Measurements from ENCODE around the gene NF2. TPM values are rescaled to one million over a fixed set of nuclear protein-coding genes. Genes with fewer than 3 reads are reported as not detected.

Gene NF2
- total RNA-seq, 1 donor from 2014 or later: 48.4 TPM

GRCh38 chr22:29615705-29616327, 12.4 kb downstream of the NF2 start:
- H3K27ac Mint-ChIP-seq (ENCODE audit: unreplicated experiment): no peak overlapping the region
- no peak overlapping the region for H3K4me3 Mint-ChIP-seq
- peaks cover 2% of the 10 kb centered on the region for H3K36me3 Mint-ChIP-seq (ENCODE audit: low read depth)

GRCh38 chr22:29617922-29618629, 14.6 kb downstream of the NF2 start:
- TF ChIP-seq CTCF (conservative IDR thresholded peaks at IDR 0.05): no peak
- peaks cover 2% of the 10 kb centered on the region for H3K9me3 Mint-ChIP-seq
- no peaks in the 10 kb centered on the region for H3K36me3 Mint-ChIP-seq (ENCODE audit: low read depth)
- H3K27me3 Mint-ChIP-seq (ENCODE audit: low read depth): no peaks in the 10 kb centered on the region
- H3K4me1 Mint-ChIP-seq: peaks cover 18% of the 10 kb centered on the region
- H3K27ac Mint-ChIP-seq (ENCODE audit: unreplicated experiment): no peak overlapping the region
- DNase-seq (ENCODE audit: low read depth, low spot score): no peak
- no peak overlapping the region for H3K4me3 Mint-ChIP-seq

More at GRCh38 chr22:29615705-29616327, 12.4 kb downstream of the NF2 start:
- Mint-ChIP-seq H3K27me3 (ENCODE audit: low read depth) (no peaks in the 10 kb centered on the region), H3K4me1 (peaks cover 9% of the 10 kb centered on the region), H3K9me3 (peaks cover 2% of the 10 kb centered on the region)
- DNase-seq (ENCODE audit: low read depth, low spot score): no peak
- TF ChIP-seq CTCF (conservative IDR thresholded peaks at IDR 0.05): no peak

- peaks cover 26% of the 10 kb centered on the region for H3K4me1 Mint-ChIP-seq
- DNase-seq (ENCODE audit: low read depth, low spot score): no peak
- H3K27me3 Mint-ChIP-seq (ENCODE audit: low read depth): no peaks in the 10 kb centered on the region
- H3K4me3 Mint-ChIP-seq: no peak overlapping the region
- H3K27ac Mint-ChIP-seq (ENCODE audit: unreplicated experiment): no peak overlapping the region
- no peaks in the 10 kb centered on the region for H3K36me3 Mint-ChIP-seq (ENCODE audit: low read depth)
- no peak for TF ChIP-seq CTCF (conservative IDR thresholded peaks at IDR 0.05)
- no peaks in the 10 kb centered on the region for H3K9me3 Mint-ChIP-seq
Measured at GRCh38 chr22:29621761-29622526, 18.5 kb downstream of the NF2 start.

GRCh38 chr22:29623059-29623458, 19.6 kb downstream of the NF2 start:
- no peak for DNase-seq (ENCODE audit: low read depth, low spot score)
- no peaks in the 10 kb centered on the region for H3K9me3 Mint-ChIP-seq
- H3K4me1 Mint-ChIP-seq: peaks cover 24% of the 10 kb centered on the region
- H3K27ac Mint-ChIP-seq (ENCODE audit: unreplicated experiment): no peak overlapping the region
- H3K36me3 Mint-ChIP-seq (ENCODE audit: low read depth): no peaks in the 10 kb centered on the region
- TF ChIP-seq CTCF (conservative IDR thresholded peaks at IDR 0.05): no peak
- no peaks in the 10 kb centered on the region for H3K27me3 Mint-ChIP-seq (ENCODE audit: low read depth)
- H3K4me3 Mint-ChIP-seq: no peak overlapping the region

- Mint-ChIP-seq H3K4me1 (peaks cover 27% of the 10 kb centered on the region), H3K36me3 (ENCODE audit: low read depth) (no peaks in the 10 kb centered on the region), H3K27me3 (ENCODE audit: low read depth) (no peaks in the 10 kb centered on the region), H3K9me3 (no peaks in the 10 kb centered on the region), H3K4me3 (no peak overlapping the region), H3K27ac (ENCODE audit: unreplicated experiment) (no peak overlapping the region)
- TF ChIP-seq CTCF (conservative IDR thresholded peaks at IDR 0.05): no peak
- DNase-seq (ENCODE audit: low read depth, low spot score): no peak
Measured at GRCh38 chr22:29623553-29624169, 20.2 kb downstream of the NF2 start.

Data from neural crest cell (in vitro differentiated cells).